NCI-H345 treated with DMSO at 0.1 percent for 48 hours (cell line): ENCODE results near the gene APLN.

Source experiments
- DNase-seq: peaks from one replicate; lab custom pipeline; 2025; ENCODE audit not compliant: unreplicated experiment; lab: John Stamatoyannopoulos, UW

The APLN gene

DNA sequence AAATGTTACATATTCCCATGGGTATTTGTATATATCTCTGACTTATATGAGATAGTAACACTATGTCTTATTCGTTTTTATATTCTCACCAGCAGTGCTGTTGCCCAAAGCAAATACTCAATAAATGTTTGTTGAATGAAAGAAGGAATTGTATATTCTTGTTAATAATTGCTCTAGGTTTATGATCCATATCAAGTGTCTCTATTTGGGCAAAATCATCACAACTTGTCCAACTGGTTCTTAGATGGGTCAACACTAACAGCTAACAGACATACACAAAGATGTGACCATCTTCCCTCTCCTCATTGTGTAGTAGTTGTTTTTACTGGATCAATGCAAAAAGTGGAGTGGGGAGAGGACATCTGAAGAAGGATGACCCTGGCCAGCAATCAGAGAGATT lies 6.6 kb upstream of the APLN start:
- no peak for DNase-seq

DNA sequence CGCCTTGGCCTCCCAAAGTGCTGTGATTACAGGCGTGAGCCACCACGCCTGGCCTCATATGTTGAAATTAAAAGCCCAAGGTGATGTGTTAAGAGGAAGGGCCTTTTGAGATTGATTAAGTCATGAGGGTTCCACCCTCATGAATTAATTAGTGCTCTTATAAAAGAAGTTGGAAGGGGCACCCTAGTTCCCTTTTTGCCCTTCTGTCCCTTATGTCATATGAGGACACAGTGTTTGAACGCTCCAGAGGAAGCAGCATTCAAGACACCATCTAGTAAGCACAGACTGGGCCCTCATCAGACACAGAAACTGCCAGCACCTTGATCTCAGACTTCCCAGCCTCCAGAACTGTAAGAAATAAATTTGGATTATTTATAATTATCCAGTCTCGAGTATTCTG lies 5.1 kb upstream of the APLN start:
- DNase-seq = no peak

DNA sequence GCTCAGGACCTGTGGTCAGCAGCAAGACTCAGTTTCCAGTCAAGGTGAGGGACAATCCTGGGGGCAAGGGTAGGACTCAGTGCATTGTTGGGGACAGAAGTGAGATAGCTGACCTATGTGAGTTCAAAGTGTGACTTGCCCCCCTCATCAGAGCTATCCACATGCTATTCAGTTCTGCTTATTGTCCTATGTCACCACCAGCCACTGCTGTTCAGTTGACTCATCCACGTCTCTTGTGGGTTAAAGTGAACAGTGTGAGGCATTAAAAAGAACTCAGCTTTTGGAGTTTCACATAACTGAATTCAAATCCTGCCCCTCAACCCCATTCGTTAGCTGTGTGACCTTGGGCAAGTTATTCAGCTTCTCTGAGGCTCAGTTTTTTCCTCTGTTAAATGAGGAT lies 4.4 kb upstream of the APLN start:
- no peak for DNase-seq

DNA sequence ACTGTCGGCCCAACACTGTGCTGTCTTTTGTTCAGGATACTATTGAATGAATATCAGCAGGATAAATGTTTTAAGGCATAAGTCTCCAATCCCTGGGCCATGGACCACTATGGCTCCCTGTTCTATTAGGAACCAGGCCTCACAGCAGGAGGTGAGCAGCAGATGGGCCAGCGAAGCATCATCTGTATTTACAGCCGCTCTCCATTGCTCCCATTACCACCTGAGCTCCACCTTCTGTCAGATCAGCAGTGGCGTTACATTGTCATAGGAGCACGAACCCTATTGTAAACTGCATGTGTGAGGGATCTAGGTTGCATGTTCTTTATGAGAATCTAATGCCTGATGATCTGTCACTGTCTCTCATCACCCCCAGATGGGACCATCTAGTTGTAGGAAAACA lies 3.7 kb upstream of the APLN start:
- DNase-seq = no peak

- no peak for DNase-seq
Measured at GRCh38 chrX:129655547-129656249, 942 bp upstream of the APLN start.

DNA sequence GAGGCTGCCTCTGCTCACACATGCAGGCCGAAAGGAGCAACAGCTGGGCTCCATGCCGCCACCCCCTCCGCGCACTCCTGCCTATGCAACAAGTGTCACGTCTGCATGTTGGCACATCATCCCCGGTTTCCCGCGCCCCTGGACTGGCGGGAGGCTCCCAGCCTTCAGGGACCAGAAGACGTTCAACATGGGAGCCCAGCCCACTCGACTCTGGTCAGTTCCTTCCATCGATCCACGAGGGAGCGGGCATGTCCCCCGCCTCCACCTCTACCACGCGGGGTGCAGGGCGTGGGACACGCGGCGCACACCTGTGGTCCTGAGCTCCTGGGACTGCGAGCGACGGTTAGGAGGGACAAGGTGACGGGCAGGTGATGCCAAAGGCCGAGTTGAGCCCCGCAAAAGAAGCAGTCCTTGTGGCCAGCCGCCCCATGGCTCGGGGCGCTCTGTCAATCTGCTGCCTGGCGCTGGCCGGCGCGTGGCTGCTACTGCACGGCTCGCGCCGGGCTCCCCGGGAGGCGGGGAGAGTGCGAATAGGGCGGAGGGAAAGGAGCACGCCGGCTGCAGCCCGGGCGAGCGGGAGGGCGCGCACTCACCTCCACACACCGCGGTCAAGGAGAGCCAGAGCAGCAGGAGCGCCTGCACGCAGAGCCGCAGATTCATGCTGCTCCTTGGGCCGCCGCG lies 645 bp downstream of the APLN start:
- no peak for DNase-seq

DNA sequence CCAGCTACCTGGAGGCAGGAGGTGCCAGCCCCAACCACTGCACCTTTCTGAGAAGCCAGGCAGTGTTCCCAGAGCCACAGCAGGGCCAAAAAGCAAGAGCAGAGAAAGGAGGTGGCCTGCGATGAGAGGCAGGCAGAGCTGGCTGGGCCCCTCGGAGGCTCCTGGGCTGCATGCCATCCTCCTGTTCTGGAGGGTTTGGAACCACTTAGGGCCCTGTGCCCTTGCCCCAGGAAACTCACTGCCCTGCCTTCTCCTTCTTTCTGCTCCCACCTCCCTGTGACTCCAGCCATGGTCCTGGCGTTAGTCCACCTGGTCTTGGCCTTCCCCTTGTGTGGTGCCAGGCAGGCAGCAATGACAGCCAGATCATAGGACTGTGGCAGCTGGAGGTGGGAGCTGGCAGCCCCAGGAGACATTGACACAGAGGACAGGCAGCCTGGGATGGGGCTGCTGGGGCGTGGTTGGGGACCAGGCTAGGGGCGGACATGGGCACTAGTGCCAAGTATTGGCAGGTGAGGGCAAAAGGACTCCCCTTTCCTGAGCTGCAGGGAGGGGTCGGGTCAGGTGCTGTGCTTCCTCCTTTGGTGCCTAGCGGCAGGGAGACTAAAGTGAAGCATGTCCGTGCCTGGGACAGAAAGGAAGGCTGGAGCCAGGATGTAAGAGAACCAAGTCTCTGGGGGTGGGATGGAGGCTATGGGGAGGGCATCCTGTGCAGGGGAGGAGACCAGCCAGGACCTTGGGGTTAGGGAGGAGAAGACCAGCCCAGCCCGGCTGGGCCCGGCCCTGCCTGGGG lies 1.4 kb downstream of the APLN start:
- DNase-seq = no peak

DNA sequence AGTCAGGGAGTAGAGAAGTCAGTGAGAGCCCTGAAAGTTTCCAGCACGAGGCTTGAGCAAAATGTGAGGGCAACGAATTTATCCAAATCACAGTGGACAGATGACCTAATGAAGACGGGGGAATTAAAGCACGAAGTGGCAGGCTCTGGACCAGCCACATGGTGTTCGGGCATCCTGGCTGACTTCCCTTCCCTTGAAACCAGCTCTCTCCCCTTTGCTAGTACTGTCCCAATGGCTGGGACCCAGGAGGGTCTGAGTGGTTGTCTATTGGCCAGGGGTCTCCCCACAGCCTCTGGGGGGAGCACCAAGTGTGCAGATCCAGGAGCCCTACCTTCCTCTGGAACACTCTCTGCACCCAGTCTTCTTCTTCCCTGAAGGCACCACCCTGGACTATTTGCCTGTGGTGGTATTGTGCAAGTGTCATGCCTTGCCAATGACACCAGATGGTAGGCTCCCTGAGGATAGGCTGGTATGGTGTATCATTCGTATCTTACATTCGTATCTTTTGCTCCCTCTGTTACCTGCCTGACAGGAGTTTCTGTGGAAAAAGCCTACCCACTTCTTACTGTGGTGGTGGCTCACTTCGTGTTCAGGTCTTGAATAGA lies 2.1 kb downstream of the APLN start:
- no peak for DNase-seq

- no peak for DNase-seq
Measured at GRCh38 chrX:129651756-129652564, 2.8 kb downstream of the APLN start.

DNA sequence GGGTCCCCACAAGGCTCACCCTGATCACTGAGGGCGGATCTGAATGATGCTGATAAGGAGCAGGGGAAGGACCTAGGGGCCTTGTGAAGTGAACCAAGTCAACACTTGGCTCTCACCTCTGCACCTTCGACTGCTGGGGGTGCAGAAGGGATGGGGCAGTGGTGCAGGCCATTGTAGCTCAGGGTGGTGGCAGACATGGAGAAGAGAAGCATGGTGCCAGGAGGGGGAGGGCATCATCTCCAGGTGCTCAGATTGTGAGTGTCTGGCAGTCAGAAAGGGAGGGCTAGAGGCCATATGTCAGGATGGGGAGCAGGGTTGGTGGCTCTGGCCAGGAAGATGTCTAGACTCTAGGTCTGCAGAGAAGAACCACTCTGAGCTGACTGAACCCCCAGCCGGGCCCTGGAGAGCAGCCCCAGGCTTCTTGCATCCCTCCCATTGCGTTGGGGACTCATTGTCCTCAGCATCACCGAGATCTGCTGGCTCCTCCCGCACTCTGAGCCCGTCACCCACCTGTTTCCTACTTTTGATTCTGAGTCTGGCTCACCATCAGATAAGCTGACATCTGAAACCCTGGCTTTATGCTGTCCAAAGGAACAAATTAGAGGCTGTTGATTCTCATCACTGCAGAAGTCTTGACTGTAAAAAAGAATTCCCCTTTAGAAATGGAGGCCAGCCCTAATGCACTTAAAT lies 3.8 kb downstream of the APLN start:
- no peak for DNase-seq

DNA sequence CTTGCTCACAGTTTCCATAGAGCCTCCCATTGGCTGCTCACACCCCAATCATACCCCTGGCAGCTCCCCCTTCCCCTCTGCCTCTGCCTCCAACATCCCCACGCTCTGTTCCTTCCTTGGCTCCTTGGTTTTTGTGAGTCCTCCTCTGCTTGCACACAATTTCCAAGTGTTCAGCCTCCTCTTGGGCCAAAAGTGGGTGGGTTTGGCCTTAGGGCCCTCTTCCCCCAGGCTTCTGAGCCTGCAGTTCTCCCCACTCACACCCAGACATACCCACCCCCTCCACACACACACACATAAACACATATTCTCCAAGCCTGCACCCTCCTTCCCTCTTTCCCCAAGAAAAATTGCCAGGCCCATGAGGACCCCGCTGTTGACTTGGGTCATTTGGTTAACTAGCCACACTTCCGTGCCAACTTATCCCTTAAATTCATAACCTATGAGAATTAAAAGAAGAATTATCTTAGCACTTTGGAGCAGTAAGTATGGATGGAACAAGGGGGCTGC lies 4.5 kb downstream of the APLN start:
- no peak for DNase-seq

DNA sequence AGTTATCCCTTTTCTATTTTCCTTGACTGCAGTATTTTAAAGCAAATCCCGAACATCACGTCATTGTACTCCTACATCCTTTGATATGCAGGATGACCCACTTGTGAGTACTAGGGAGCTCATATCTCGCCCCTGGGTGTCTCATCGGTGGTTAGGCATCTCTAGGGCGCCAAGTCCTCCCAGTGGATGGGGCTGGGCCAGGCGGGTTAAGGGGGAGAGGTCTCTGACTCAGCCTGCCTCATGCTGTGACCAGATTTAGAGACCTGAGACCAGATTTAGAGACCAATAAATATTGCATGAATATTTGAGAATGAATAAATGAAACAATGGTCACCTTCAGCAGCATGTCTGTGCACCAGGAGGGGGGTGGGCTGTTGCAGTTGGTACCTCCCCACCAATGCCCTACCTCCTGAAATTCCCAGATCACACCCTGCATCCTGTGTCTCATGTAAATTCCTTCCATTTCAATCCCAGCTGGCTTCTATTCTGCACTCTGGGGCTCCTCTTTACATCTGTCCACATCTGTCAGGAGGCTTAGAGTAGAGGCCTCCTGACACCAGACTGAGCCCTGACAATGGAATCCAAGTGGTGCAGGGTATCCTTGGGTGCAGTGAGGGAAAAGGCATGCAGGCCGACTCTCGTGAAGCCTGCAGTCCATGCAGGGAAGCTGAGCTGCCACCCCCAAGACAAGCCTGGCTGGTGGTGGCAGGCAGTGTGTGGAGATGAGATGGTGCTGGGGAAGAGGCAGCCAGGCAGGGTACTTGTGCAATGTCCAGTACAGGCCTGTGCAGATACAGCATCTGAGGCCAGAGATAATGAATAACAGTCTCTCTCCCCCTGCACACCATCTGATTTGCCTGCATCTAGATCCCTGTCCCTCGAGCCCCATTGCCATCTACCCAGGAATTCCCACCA lies 5.2 kb downstream of the APLN start:
- no peak for DNase-seq

DNA sequence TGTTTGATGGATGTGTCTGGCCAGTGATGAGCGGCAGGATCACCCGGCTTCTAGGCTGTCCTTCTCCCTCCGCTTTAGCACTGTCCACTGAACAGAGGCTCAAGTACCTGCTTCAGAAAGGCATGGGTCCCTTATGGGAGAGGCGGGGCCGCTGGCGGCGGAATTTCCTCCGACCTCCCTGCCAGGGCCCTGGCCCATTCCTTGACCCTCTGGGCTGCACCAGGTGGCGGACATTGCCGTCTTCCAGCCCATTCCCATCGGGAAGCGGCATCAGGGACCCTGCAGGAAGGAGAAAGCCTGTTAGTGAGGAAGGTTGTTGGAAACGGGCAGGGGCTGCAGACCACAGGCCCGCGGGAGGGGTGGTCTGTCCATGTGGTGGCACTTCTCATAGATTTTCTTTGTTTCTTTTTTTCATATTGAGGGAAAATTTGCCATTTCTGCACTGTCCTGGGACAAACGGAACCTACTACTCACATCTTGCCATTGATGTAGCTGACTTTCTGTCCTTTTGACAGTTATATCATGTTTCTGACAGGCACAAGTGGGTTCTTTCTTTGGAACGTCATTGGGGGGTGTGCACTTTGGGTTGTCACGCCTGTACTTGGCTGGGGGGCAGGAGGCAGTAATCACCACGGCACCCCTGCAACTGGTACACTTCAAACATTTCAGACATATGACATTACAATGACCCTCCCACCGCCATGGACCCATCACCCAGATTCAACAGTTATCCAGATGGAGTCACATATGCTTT lies 6.1 kb downstream of the APLN start:
- DNase-seq = no peak

- DNase-seq = no peak
Measured at GRCh38 chrX:129647418-129648410, 7.0 kb downstream of the APLN start.

DNA sequence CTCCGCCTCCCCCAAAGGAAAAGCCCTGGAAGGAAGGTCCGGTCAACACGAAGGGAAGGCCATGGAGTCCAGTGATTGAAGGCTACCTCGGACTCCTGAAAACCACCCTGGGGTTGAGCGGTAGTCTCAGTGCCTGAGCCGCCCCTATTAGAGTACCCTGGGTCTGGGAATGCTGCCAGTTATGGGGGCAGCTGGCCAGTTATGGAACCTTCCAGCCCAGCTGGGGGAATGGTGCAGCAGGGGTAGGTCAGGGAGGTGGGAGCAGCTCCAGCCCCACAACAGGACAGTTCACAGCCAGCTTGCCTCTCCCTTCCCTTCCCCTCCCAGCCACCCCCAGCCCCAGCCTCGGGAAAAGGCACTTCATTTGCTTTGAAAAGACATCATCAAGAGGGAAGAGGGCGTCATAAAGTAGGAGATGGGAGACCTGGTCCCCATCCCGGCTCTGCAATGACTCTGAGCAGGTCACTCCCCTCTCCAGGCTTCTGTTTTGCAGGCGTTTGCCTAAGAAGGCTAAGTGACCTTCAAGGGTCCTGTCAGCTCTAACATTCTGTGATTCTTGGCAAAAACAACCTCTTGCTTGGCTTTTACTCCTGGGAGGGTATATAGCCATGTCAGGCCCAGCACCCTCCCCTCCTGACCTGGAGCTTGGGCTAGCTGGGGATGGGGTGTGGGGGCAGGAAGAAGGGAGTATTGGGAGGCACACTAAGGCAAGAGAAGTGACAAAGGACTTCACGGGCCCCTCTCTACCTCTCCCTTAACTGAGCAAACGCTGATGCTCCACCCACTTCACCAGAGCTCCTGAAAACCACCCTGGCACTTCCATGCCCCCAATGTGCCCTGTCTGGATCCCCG lies 8.0 kb downstream of the APLN start:
- DNase-seq = no peak

GRCh38 chrX:129642641-129643040 lies 12.1 kb downstream of the APLN start:
- DNase-seq = no peak
